Motor neuron (in vitro differentiated cells): ENCODE results near the gene BTBD9. TPM values are rescaled to one million over a fixed set of nuclear protein-coding genes. Genes with fewer than 3 reads are reported as not detected.

Experiments used
- ATAC-seq, 8 experiments: fragments of 200-7000 bp; cut with Tn5 transposase; replicated peaks in 6 of 8; 2 replicates each; pipeline ENCODE4 v1.8.0; 2021; ENCODE audit warnings: mild to moderate bottlenecking in 8 of 8, moderate library complexity in 8 of 8
- H3K27ac ChIP-seq, 2 donors: fragments of 250-450 bp; sonication (Bioruptor Pico); 2 replicates each; pipeline ENCODE4 v1.9.0; 2021; ENCODE audit warnings: antibody characterized with exemption in 2 of 2, mild to moderate bottlenecking in 2 of 2, moderate library complexity in 1 of 2
- H3K4me1 ChIP-seq, 2 donors: fragments of 250-450 bp; sonication (Bioruptor Pico); replicated peaks in 1 of 2; 2 replicates each; pipeline ENCODE4 v1.6.1; 2021; ENCODE audit warnings: antibody characterized with exemption in 2 of 2, mild to moderate bottlenecking in 2 of 2, moderate library complexity in 1 of 2
- H3K4me3 ChIP-seq, 5 donors: fragments of 250-450 bp; sonication (Bioruptor Pico); 2 replicates each; pipeline ENCODE4 v1.9.0; 2021; ENCODE audit warnings: antibody characterized with exemption in 5 of 5, mild to moderate bottlenecking in 5 of 5, moderate library complexity in 4 of 5
- WGBS, 10 experiments: fragments of 450-650 bp; shearing (Covaris generic); methylation state at CpG; one replicate each; pipeline ENCODE4 v1.0.0; 2022; 5-methylcytosine and 5-hydroxymethylcytosine counted together
- in situ Hi-C, 9 experiments: fragments of 400-800 bp; cut with MboI; loops; one replicate each; pipeline ENCODE4 v1.15.0; 2021; ENCODE audit warnings: low sequenced_read_pairs in 9 of 9, low pct_unique_long_range_greater_than_20kb in 2 of 9; ENCODE audit not compliant: unreplicated experiment in 9 of 9
- total RNA-seq, 8 experiments: library from RNA; unstranded; fragments of 300-600 nt; gene quantifications; 2 replicates each; pipeline versions ENCODE4 v1.2.3 to v1.2.4, GENCODE V29; 2022

Gene BTBD9
- total RNA-seq: 10 to 100 TPM in 3 of 8 experiments, 1 to 10 TPM in 5; 3.8 to 13.0 (median 9.0) TPM

- H3K27ac ChIP-seq: peak within 1 kb of the TSS; percentile 97 to 98
- H3K4me3 ChIP-seq: peak within 1 kb of the TSS; percentile 63 to 92 (median 82)
- in situ Hi-C loops: no loop called here
- H3K4me1 ChIP-seq: peaks cover 10 to 12% of the 10 kb centered on the region in 2 donors
- peak; percentile 84 to 91 (median 86) for ATAC-seq
- 0% methylated on average over 2 to 4 of the region's 82 CpGs; no CpG with 5 or more reads in 7 of the 10 experiments for WGBS, 10 experiments
Measured at GRCh38 chr6:38639498-38640215, at the start of gene BTBD9. BTBD9 (minus strand) TSS chr6:38639929.

GRCh38 chr6:38688579-38689087, 48.9 kb upstream of the BTBD9 start:
- WGBS, 10 experiments: 75 to 100% (median 100%) methylated on average over 1 to 5 of the region's 6 CpGs; no CpG with 5 or more reads in 4 of the 10 experiments
- no peak overlapping the region for H3K27ac ChIP-seq
- peaks cover 0 to 6% of the 10 kb centered on the region in 2 donors for H3K4me1 ChIP-seq
- H3K4me3 ChIP-seq: no peak overlapping the region
- ATAC-seq: peak in 2 of 8 experiments; percentile 38 to 44
- in situ Hi-C loops: no loop called here

- peaks cover 0 to 6% of the 10 kb centered on the region in 2 donors for H3K4me1 ChIP-seq
- in situ Hi-C loops: no loop called here
- H3K27ac ChIP-seq: no peak overlapping the region
Measured at GRCh38 chr6:38687549-38687948, 47.8 kb upstream of the BTBD9 start.

GRCh38 chr6:38687043-38687353, 47.3 kb upstream of the BTBD9 start:
- 86 to 100% (median 100%) methylated on average over 1 to 2 of the region's 2 CpGs; no CpG with 5 or more reads in 3 of the 10 experiments for WGBS, 10 experiments
- no peak overlapping the region for H3K27ac ChIP-seq
- in situ Hi-C loops: no loop called here
- H3K4me3 ChIP-seq: no peak overlapping the region
- peaks cover 0 to 6% of the 10 kb centered on the region in 2 donors for H3K4me1 ChIP-seq
- no peak for ATAC-seq

More at GRCh38 chr6:38687549-38687948, 47.8 kb upstream of the BTBD9 start:
- no peak overlapping the region for H3K4me3 ChIP-seq
- ATAC-seq: no peak
- 83 to 100% (median 100%) methylated on average over 1 of the region's 1 CpG; no CpG with 5 or more reads in 4 of the 10 experiments for WGBS, 10 experiments

GRCh38 chr6:38686270-38687042, 46.7 kb upstream of the BTBD9 start:
- ATAC-seq: no peak
- in situ Hi-C loops: no loop called here
- Histone ChIP-seq H3K4me3 (no peak overlapping the region), H3K27ac (no peak overlapping the region), H3K4me1 (peaks cover 0 to 6% of the 10 kb centered on the region in 2 donors)
- 89 to 100% (median 100%) methylated on average over 2 to 4 of the region's 4 CpGs; no CpG with 5 or more reads in 1 of the 10 experiments for WGBS, 10 experiments

GRCh38 chr6:38684904-38685303, 45.2 kb upstream of the BTBD9 start:
- Histone ChIP-seq H3K4me1 (peaks cover 0 to 6% of the 10 kb centered on the region in 2 donors), H3K4me3 (no peak overlapping the region), H3K27ac (no peak overlapping the region)
- ATAC-seq: no peak
- WGBS, 10 experiments: 90 to 100% (median 99%) methylated on average over 1 to 3 of the region's 3 CpGs
- in situ Hi-C loops: no loop called here

- peaks cover 0 to 6% of the 10 kb centered on the region in 2 donors for H3K4me1 ChIP-seq
- H3K27ac ChIP-seq: no peak overlapping the region
- 89 to 100% (median 100%) methylated on average over 1 of the region's 1 CpG; no CpG with 5 or more reads in 2 of the 10 experiments for WGBS, 10 experiments
- no peak overlapping the region for H3K4me3 ChIP-seq
- no peak for ATAC-seq
- in situ Hi-C loops: no loop called here
Measured at GRCh38 chr6:38684237-38684636, 44.5 kb upstream of the BTBD9 start.

GRCh38 chr6:38681850-38682249, 42.1 kb upstream of the BTBD9 start:
- no peaks in the 10 kb centered on the region for H3K4me1 ChIP-seq
- no peak overlapping the region for H3K4me3 ChIP-seq
- H3K27ac ChIP-seq: no peak overlapping the region
- no peak for ATAC-seq
- in situ Hi-C loops: no loop called here
- 92 to 100% (median 100%) methylated on average over 1 to 2 of the region's 2 CpGs for WGBS, 10 experiments

GRCh38 chr6:38679668-38680067, 39.9 kb upstream of the BTBD9 start:
- Histone ChIP-seq H3K4me1 (no peaks in the 10 kb centered on the region), H3K4me3 (no peak overlapping the region), H3K27ac (no peak overlapping the region)
- in situ Hi-C loops: no loop called here
- 90 to 100% (median 100%) methylated on average over 1 of the region's 1 CpG; no CpG with 5 or more reads in 1 of the 10 experiments for WGBS, 10 experiments
- ATAC-seq: no peak

- H3K4me1 ChIP-seq: no peaks in the 10 kb centered on the region
- H3K27ac ChIP-seq: no peak overlapping the region
- in situ Hi-C loops: no loop called here
- WGBS, 10 experiments: 45 to 100% (median 91%) methylated on average over 2 to 7 of the region's 7 CpGs; no CpG with 5 or more reads in 1 of the 10 experiments
- peak in 1 of 8 experiments; percentile 26 for ATAC-seq
- no peak overlapping the region for H3K4me3 ChIP-seq
Measured at GRCh38 chr6:38678178-38678760, 38.5 kb upstream of the BTBD9 start.

- WGBS, 10 experiments: 70 to 100% (median 90%) methylated on average over 1 of the region's 1 CpG; no CpG with 5 or more reads in 1 of the 10 experiments
- ATAC-seq: no peak
- in situ Hi-C loops: no loop called here
- no peak overlapping the region for H3K4me3 ChIP-seq
- no peak overlapping the region for H3K27ac ChIP-seq
- no peaks in the 10 kb centered on the region for H3K4me1 ChIP-seq
Measured at GRCh38 chr6:38676974-38677544, 37.3 kb upstream of the BTBD9 start.

- 87 to 100% (median 100%) methylated on average over 1 to 2 of the region's 2 CpGs; no CpG with 5 or more reads in 1 of the 10 experiments for WGBS, 10 experiments
- in situ Hi-C loops: no loop called here
- no peak for ATAC-seq
- H3K27ac ChIP-seq: no peak overlapping the region
- no peak overlapping the region for H3K4me3 ChIP-seq
- no peaks in the 10 kb centered on the region for H3K4me1 ChIP-seq
Measured at GRCh38 chr6:38676236-38676973, 36.7 kb upstream of the BTBD9 start.
